ENCODE results near the gene FRAT2.

DNA sequence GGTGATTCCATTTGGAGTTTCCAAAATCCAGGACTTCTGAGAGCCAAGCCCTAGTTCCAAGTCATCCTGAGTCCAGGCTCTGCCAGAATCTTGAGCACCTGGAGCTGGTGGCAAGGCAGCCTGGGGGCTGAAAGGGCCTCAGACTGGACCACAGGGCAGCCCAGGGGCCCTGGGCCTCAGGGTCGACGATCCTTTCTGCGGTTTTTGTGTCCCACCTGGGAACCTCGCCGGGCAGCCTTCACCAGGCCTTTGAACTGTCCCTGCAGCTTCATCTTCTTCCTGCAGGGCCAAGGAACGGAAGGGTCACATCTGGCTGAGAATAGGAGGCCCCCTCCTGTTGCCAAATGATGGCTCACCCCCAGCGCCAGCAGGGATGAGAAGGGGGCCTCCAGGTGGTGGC is 22.4 kb upstream of the FRAT2 start:
- TF ChIP-seq, protein P1, sequence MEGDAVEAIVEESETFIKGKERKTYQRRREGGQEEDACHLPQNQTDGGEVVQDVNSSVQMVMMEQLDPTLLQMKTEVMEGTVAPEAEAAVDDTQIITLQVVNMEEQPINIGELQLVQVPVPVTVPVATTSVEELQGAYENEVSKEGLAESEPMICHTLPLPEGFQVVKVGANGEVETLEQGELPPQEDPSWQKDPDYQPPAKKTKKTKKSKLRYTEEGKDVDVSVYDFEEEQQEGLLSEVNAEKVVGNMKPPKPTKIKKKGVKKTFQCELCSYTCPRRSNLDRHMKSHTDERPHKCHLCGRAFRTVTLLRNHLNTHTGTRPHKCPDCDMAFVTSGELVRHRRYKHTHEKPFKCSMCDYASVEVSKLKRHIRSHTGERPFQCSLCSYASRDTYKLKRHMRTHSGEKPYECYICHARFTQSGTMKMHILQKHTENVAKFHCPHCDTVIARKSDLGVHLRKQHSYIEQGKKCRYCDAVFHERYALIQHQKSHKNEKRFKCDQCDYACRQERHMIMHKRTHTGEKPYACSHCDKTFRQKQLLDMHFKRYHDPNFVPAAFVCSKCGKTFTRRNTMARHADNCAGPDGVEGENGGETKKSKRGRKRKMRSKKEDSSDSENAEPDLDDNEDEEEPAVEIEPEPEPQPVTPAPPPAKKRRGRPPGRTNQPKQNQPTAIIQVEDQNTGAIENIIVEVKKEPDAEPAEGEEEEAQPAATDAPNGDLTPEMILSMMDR (IDR thresholded peaks at IDR 0.05) = no peak
- TF ChIP-seq POLR2A (IDR thresholded peaks at IDR 0.05) = no peak
